SU-DHL-6 (cell line): ENCODE measurements around the gene RANBP6.

Experiments
- CTCF ChIP-seq: fragments of 200-600 bp; sonication (generic); IDR thresholded peaks from one replicate; pipeline ENCODE4 v1.5.1; 2017; ENCODE audit warnings: antibody characterized with exemption, mild to moderate bottlenecking, low read length, moderate library complexity; ENCODE audit not compliant: insufficient read depth, poor library complexity, severe bottlenecking
- EZH2phosphoT487 ChIP-seq: fragments of 200-600 bp; sonication (generic), shearing (Covaris generic); conservative IDR thresholded peaks from 2 replicates; pipeline ENCODE4 v1.6.1; 2018; ENCODE audit warnings: mild to moderate bottlenecking, antibody characterized with exemption, low read length, moderate library complexity, mixed read lengths

GRCh38 chr9:6052293-6052919 lies 37.0 kb upstream of the RANBP6 start:
- TF ChIP-seq CTCF (no peak), EZH2phosphoT487 (no peak)
